Uterus (tissue), 2 donors: Measurements from ENCODE around the gene TMEM53.

Experiments used
- CTCF ChIP-seq, 4 experiments: fragments of 200-600 bp in 2 of 4; fragments of 450-650 bp in 2 of 4; sonication (generic) in 2 of 4; IDR thresholded peaks; one replicate each; pipeline ENCODE4 v1.5.1; 2016 to 2019; ENCODE audit warnings: antibody characterized with exemption in 4 of 4, mild to moderate bottlenecking in 2 of 4, moderate library complexity in 1 of 4
- POLR2A ChIP-seq, 2 donors: fragments of 450-650 bp; IDR thresholded peaks; one replicate each; pipeline ENCODE4 v1.6.1; 2016; ENCODE audit warnings: antibody characterized with exemption in 2 of 2, mild to moderate bottlenecking in 1 of 2, moderate library complexity in 1 of 2

GRCh38 chr1:44698138-44698537, 23.9 kb upstream of the TMEM53 start:
- TF ChIP-seq POLR2A (IDR thresholded peaks at IDR 0.05) (no peak), CTCF (IDR thresholded peaks at IDR 0.05) (no peak)
